CD14-positive monocyte (primary cell): ENCODE measurements around the gene GTF3C5. TPM values are rescaled to one million over a fixed set of nuclear protein-coding genes. Genes with fewer than 3 reads are reported as not detected.

Experiments used
- DNase-seq, 3 donors: peaks; one replicate each; pipeline ENCODE4 v3.0.0-alpha.2; 2011 to 2022
- H2AFZ ChIP-seq: 2 replicates; pipeline ENCODE4 v1.6.0; 2012; ENCODE audit warnings: mild to moderate bottlenecking, low read depth, low read length, inconsistent platforms; ENCODE audit not compliant: insufficient read depth, poor library complexity, severe bottlenecking
- H3K27ac ChIP-seq, 2 donors: 1 replicate in 1 of 2; 2 replicates in 1 of 2; pipeline ENCODE4 v1.5.1; 2012 to 2013; ENCODE audit warnings: low read length in 2 of 2, control low read depth in 1 of 2, inconsistent platforms in 1 of 2, low read depth in 1 of 2, mild to moderate bottlenecking in 1 of 2
- H3K27me3 ChIP-seq, 2 donors: one replicate each; pipeline versions ENCODE4 v1.6.0 to v1.6.1; 2011 to 2013; ENCODE audit warnings: low read length in 2 of 2; ENCODE audit not compliant: control insufficient read depth in 2 of 2, insufficient read depth in 2 of 2
- H3K36me3 ChIP-seq, 2 donors: replicated peaks in 1 of 2; 1 replicate in 1 of 2; 2 replicates in 1 of 2; pipeline versions ENCODE4 v1.5.1 to v1.6.1; 2012 to 2013; ENCODE audit warnings: low read length in 2 of 2, control low read depth in 1 of 2, inconsistent platforms in 1 of 2, mild to moderate bottlenecking in 1 of 2; ENCODE audit not compliant: insufficient read depth in 2 of 2, control insufficient read depth in 1 of 2
- H3K4me1 ChIP-seq, 2 donors: 1 replicate in 1 of 2; 2 replicates in 1 of 2; pipeline versions ENCODE4 v1.5.1 to v1.6.1; 2012 to 2013; ENCODE audit warnings: low read length in 2 of 2, control low read depth in 1 of 2, inconsistent platforms in 1 of 2, mild to moderate bottlenecking in 1 of 2, moderate library complexity in 1 of 2; ENCODE audit not compliant: insufficient read depth in 2 of 2, control insufficient read depth in 1 of 2
- H3K4me2 ChIP-seq: replicated peaks from 2 replicates; pipeline ENCODE3; 2012; ENCODE audit warnings: low read length, moderate library complexity, mild to moderate bottlenecking; ENCODE audit not compliant: poor library complexity, severe bottlenecking; ENCODE audit errors: extremely low read depth
- H3K4me3 ChIP-seq, 3 experiments: fragments of 200-600 bp in 1 of 3; sonication (generic) in 1 of 3; replicated peaks in 1 of 3; 1 replicate in 2 of 3; 2 replicates in 1 of 3; pipeline ENCODE4 v1.5.1; 2011 to 2013; ENCODE audit warnings: low read length in 3 of 3, mild to moderate bottlenecking in 3 of 3, control low read depth in 2 of 3, low read depth in 2 of 3, inconsistent platforms in 1 of 3, moderate library complexity in 1 of 3
- H3K79me2 ChIP-seq: 2 replicates; pipeline ENCODE4 v1.6.0; 2012; ENCODE audit warnings: mild to moderate bottlenecking, control low read depth, inconsistent platforms, low read length, moderate library complexity; ENCODE audit not compliant: insufficient read depth
- H3K9ac ChIP-seq: 2 replicates; pipeline ENCODE4 v1.6.0; 2017; ENCODE audit warnings: low read length, mild to moderate bottlenecking; ENCODE audit not compliant: insufficient read depth, poor library complexity, severe bottlenecking
- H3K9me3 ChIP-seq, 2 donors: replicated peaks in 1 of 2; 1 replicate in 1 of 2; 2 replicates in 1 of 2; pipeline versions ENCODE4 v1.5.1 to v1.6.1; 2012 to 2013; ENCODE audit warnings: low read length in 2 of 2, control low read depth in 1 of 2; ENCODE audit not compliant: control insufficient read depth in 1 of 2, insufficient read depth in 1 of 2
- H4K20me1 ChIP-seq: 2 replicates; pipeline ENCODE4 v1.6.0; 2012; ENCODE audit warnings: mild to moderate bottlenecking, low read length, control low read depth, moderate library complexity; ENCODE audit not compliant: insufficient read depth
- H3K27ac Mint-ChIP-seq, 7 donors: one replicate each; pipeline ENCODE4 v1.8.0; 2020; ENCODE audit warnings: mild to moderate bottlenecking in 7 of 7, mixed read lengths in 7 of 7, moderate library complexity in 6 of 7, inconsistent platforms in 2 of 7
- H3K27me3 Mint-ChIP-seq, 3 donors: one replicate each; pipeline ENCODE4 v1.8.0; 2021 to 2022; ENCODE audit warnings: low read depth in 3 of 3, mild to moderate bottlenecking in 3 of 3, mixed read lengths in 3 of 3, moderate library complexity in 3 of 3, inconsistent platforms in 1 of 3
- H3K36me3 Mint-ChIP-seq, 2 donors: one replicate each; pipeline ENCODE4 v1.8.0; 2020; ENCODE audit warnings: mixed read lengths in 2 of 2, inconsistent platforms in 1 of 2, mild to moderate bottlenecking in 1 of 2
- H3K4me1 Mint-ChIP-seq: one replicate; pipeline ENCODE4 v1.8.0; 2020; ENCODE audit warnings: mild to moderate bottlenecking, mixed read lengths
- H3K4me3 Mint-ChIP-seq, 2 donors: one replicate each; pipeline ENCODE4 v1.8.0; 2020; ENCODE audit warnings: mild to moderate bottlenecking in 2 of 2, mixed read lengths in 2 of 2, moderate library complexity in 1 of 2
- H3K9me3 Mint-ChIP-seq, 7 donors: one replicate each; pipeline ENCODE4 v1.8.0; 2020 to 2022; ENCODE audit warnings: mixed read lengths in 7 of 7, mild to moderate bottlenecking in 6 of 7, moderate library complexity in 6 of 7, inconsistent platforms in 2 of 7
- CTCF ChIP-seq: fragments of 200-600 bp; IDR thresholded peaks from one replicate; pipeline ENCODE4 v1.8.0; 2022; ENCODE audit warnings: antibody characterized with exemption, mild to moderate bottlenecking
- whole genome bisulfite sequencing: methylation state at CpG from one replicate; pipeline ENCODE4 v1.1.5; 2013; ENCODE audit warnings: missing lambda C conversion rate; ENCODE audit not compliant: insufficient coverage; 5-methylcytosine and 5-hydroxymethylcytosine counted together
- intact Hi-C, 2 donors: fragments of 100-400 bp; cut with micrococcal nuclease; formaldehyde crosslinking; loops; one replicate each; pipeline versions ENCODE4 v1.15.0 to v1.15.1; 2023
- polyA plus RNA-seq, 3 donors: library from polyadenylated mRNA; depleted of rRNA in 1 of 3; unstranded in 2 of 3; stranded (reverse) in 1 of 3; fragments of 300-500 nt in 2 of 3; fragments of >200 nt in 1 of 3; fragmentation: Illumina TruSeq in 2 of 3; gene quantifications; 1 replicate in 2 of 3; 2 replicates in 1 of 3; pipeline ENCODE4 v1.2.3, GENCODE V29; 2012 to 2021

Gene GTF3C5
- polyA plus RNA-seq, 3 donors, result 21.3 to 75.6 (median 24.4) TPM

- H3K27ac Mint-ChIP-seq, result peak overlapping the region in 2 of 7 donors; percentile 26 to 64
- no peak overlapping the region for H3K27ac ChIP-seq
- H2AFZ ChIP-seq, result no peak overlapping the region
- H3K9me3 ChIP-seq, result no peaks in the 10 kb centered on the region
- WGBS, result 97% methylated on average over 6 of the region's 8 CpGs
- no peaks in the 10 kb centered on the region for H3K4me1 ChIP-seq
- H3K4me2 ChIP-seq, result no peak overlapping the region
- H3K27me3 ChIP-seq, result no peaks in the 10 kb centered on the region
- intact Hi-C loops, result no loop called here
- peaks cover 41% of the 10 kb centered on the region for H3K79me2 ChIP-seq
- H3K9me3 Mint-ChIP-seq, result no peaks in the 10 kb centered on the region
- H3K36me3 Mint-ChIP-seq, result peaks cover 65 to 71% of the 10 kb centered on the region in 2 donors
- H3K36me3 ChIP-seq, result peaks cover 60 to 66% of the 10 kb centered on the region in 2 donors
- TF ChIP-seq CTCF, result no peak
- H3K4me3 ChIP-seq, result no peak overlapping the region
- peaks cover 32% of the 10 kb centered on the region for H4K20me1 ChIP-seq
- no peak overlapping the region for H3K4me3 Mint-ChIP-seq
- no peak overlapping the region for H3K9ac ChIP-seq
- no peaks in the 10 kb centered on the region for H3K27me3 Mint-ChIP-seq
- DNase-seq, result no peak
- H3K4me1 Mint-ChIP-seq, result peaks cover 5% of the 10 kb centered on the region
Observed at GRCh38 chr9:133042676-133043075, 11.9 kb downstream of the GTF3C5 start.

DNA sequence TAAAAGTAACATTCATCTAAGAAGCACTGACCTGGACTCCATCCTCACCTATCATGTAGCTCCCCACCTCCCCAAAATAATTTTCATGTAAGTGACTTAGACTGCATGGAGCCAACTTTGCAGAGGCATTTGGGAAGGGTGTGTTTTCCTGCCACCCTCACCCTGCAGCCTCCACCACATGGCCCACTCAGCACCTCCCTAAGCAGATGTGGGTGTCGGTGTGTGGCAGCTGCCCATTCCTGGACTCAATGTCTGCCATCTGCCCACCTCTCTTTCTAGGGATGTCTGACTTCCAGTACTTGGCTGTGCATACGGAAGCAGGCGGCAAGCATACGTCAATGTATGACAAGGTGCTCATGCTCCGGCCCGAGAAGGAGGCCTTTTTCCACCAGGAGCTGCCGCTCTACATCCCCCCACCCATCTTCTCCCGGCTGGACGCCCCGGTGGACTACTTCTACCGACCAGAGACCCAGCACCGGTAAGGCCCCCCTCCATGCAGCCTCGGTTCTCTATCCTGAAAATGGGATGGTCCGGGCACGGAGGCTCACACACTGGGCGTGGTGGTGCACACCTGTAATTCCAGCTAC lies 12.7 kb downstream of the GTF3C5 start:
- no peak overlapping the region for H3K27ac Mint-ChIP-seq
- H3K36me3 Mint-ChIP-seq, result peaks cover 61 to 72% of the 10 kb centered on the region in 2 donors
- H3K9me3 ChIP-seq, result no peaks in the 10 kb centered on the region

More for the DNA sequence above, 12.7 kb downstream of the GTF3C5 start:
- H3K4me1 Mint-ChIP-seq, result no peaks in the 10 kb centered on the region
- no peaks in the 10 kb centered on the region for H3K4me1 ChIP-seq
- no peaks in the 10 kb centered on the region for H3K27me3 ChIP-seq
- 99% methylated on average over 11 of the region's 16 CpGs for WGBS
- peaks cover 63 to 68% of the 10 kb centered on the region in 2 donors for H3K36me3 ChIP-seq
- H3K9ac ChIP-seq, result no peak overlapping the region
- peaks cover 33% of the 10 kb centered on the region for H3K79me2 ChIP-seq
- no peaks in the 10 kb centered on the region for H3K27me3 Mint-ChIP-seq
- no peak overlapping the region for H3K4me2 ChIP-seq
- H2AFZ ChIP-seq, result no peak overlapping the region
- no peak overlapping the region for H3K27ac ChIP-seq
- no peak overlapping the region for H3K4me3 Mint-ChIP-seq
- peaks cover 26% of the 10 kb centered on the region for H4K20me1 ChIP-seq
- intact Hi-C loops, result no loop called here
- H3K9me3 Mint-ChIP-seq, result no peaks in the 10 kb centered on the region
- no peak for DNase-seq
- no peak overlapping the region for H3K4me3 ChIP-seq
- TF ChIP-seq CTCF, result no peak
